Measurements from ENCODE around the gene PLEKHB2.
"Not testable (repeated sequence)": the region's sequence is repeated elsewhere in the genome, so short reads cannot be mapped to it uniquely, and the experiment has no call there.

PLEKHB2 gene

GRCh38 chr2:131105950-131106801, 1.0 kb downstream of the PLEKHB2 start:
- H3K27me3 Mint-ChIP-seq (ENCODE audit: low read depth), result no peaks in the 10 kb centered on the region
- peak overlapping the region; percentile 93 to 97 (median 95) for H3K4me3 Mint-ChIP-seq
- no peak for TF ChIP-seq CTCF (IDR thresholded peaks at IDR 0.05; ENCODE audit: unreplicated experiment in 3 of 3)
- H3K36me3 Mint-ChIP-seq (ENCODE audit: low read depth), result peaks cover 13% of the 10 kb centered on the region
- no peaks in the 10 kb centered on the region for H3K9me3 Mint-ChIP-seq
- peaks cover 24% of the 10 kb centered on the region for H3K4me1 Mint-ChIP-seq
- H3K27ac Mint-ChIP-seq, result peak overlapping the region; percentile 74 to 96 (median 95)

GRCh38 chr2:131112529-131112928, 7.4 kb downstream of the PLEKHB2 start:
- Mint-ChIP-seq H3K27ac (peak overlapping the region in 2 of 3 experiments; percentile 9 to 36), H3K9me3 (no peaks in the 10 kb centered on the region), H3K27me3 (ENCODE audit: low read depth) (no peaks in the 10 kb centered on the region), H3K36me3 (ENCODE audit: low read depth) (peaks cover 39% of the 10 kb centered on the region), H3K4me1 (peaks cover 20% of the 10 kb centered on the region), H3K4me3 (no peak overlapping the region)
- TF ChIP-seq CTCF (IDR thresholded peaks at IDR 0.05; ENCODE audit: unreplicated experiment in 3 of 3), result no peak

GRCh38 chr2:131113566-131114227, 8.6 kb downstream of the PLEKHB2 start:
- Mint-ChIP-seq H3K27ac (peak overlapping the region in 1 of 3 experiments; percentile 17), H3K4me3 (no peak overlapping the region), H3K4me1 (peaks cover 20% of the 10 kb centered on the region), H3K36me3 (ENCODE audit: low read depth) (peaks cover 43% of the 10 kb centered on the region), H3K9me3 (no peaks in the 10 kb centered on the region), H3K27me3 (ENCODE audit: low read depth) (no peaks in the 10 kb centered on the region)
- TF ChIP-seq CTCF (IDR thresholded peaks at IDR 0.05; ENCODE audit: unreplicated experiment in 3 of 3), result no peak

- peak overlapping the region in 1 of 3 experiments; percentile 27 for H3K27ac Mint-ChIP-seq
Measured at GRCh38 chr2:131114950-131115349, 9.8 kb downstream of the PLEKHB2 start.

GRCh38 chr2:131115752-131116151, 10.6 kb downstream of the PLEKHB2 start:
- no peaks in the 10 kb centered on the region for H3K27me3 Mint-ChIP-seq (ENCODE audit: low read depth)

More at GRCh38 chr2:131114950-131115349, 9.8 kb downstream of the PLEKHB2 start:
- Mint-ChIP-seq H3K36me3 (ENCODE audit: low read depth) (peaks cover 43% of the 10 kb centered on the region), H3K4me1 (peaks cover 20% of the 10 kb centered on the region)
- H3K27me3 Mint-ChIP-seq (ENCODE audit: low read depth); H3K4me3 Mint-ChIP-seq; H3K9me3 Mint-ChIP-seq: not testable (repeated sequence)

More at GRCh38 chr2:131115752-131116151, 10.6 kb downstream of the PLEKHB2 start:
- Mint-ChIP-seq H3K4me1 (peaks cover 20% of the 10 kb centered on the region), H3K9me3 (no peaks in the 10 kb centered on the region), H3K36me3 (ENCODE audit: low read depth) (peaks cover 40% of the 10 kb centered on the region), H3K27ac (no peak overlapping the region), H3K4me3 (no peak overlapping the region)
- TF ChIP-seq CTCF (IDR thresholded peaks at IDR 0.05; ENCODE audit: unreplicated experiment in 3 of 3), result no peak
